ENCODE measurements around the gene PDE11A. TPM values are rescaled to one million over a fixed set of nuclear protein-coding genes. Genes with fewer than 3 reads are reported as not detected.

The PDE11A gene
- total RNA-seq, 3 donors from 2014 or later, result 0.96 to 2.3 (median 2.2) TPM

DNA sequence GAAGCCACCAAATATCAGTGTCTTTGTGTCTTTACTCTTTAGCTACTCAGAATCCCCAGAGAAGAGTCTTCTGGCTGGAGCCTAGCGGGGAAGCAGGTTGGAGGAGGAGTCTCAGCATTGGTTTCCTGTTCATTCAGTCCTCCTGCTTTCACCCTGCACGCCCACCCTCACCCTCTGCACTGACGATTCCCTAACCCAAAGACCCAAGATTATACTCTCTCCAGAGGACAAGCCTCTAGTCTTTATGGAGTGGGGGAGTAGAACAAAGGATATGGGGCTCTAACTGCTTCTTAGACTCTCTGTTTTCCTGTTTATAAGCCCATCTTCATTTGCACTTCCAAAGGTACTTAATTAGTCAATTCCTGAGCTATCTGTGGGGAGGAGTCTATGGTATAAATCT, 341.2 kb downstream of the PDE11A start:
- Histone ChIP-seq H3K9me3 (no peaks in the 10 kb centered on the region), H3K36me3 (no peaks in the 10 kb centered on the region), H3K4me3 (no peak overlapping the region), H3K27me3 (no peaks in the 10 kb centered on the region), H3K4me1 (no peaks in the 10 kb centered on the region), H3K27ac (no peak overlapping the region)
- DNase-seq (ENCODE audit: low spot score in 2 of 2), result no peak
- TF ChIP-seq POLR2A (IDR thresholded peaks at IDR 0.05) (no peak), POLR2AphosphoS5 (IDR thresholded peaks at IDR 0.05) (no peak)
- TF ChIP-seq, protein P1, sequence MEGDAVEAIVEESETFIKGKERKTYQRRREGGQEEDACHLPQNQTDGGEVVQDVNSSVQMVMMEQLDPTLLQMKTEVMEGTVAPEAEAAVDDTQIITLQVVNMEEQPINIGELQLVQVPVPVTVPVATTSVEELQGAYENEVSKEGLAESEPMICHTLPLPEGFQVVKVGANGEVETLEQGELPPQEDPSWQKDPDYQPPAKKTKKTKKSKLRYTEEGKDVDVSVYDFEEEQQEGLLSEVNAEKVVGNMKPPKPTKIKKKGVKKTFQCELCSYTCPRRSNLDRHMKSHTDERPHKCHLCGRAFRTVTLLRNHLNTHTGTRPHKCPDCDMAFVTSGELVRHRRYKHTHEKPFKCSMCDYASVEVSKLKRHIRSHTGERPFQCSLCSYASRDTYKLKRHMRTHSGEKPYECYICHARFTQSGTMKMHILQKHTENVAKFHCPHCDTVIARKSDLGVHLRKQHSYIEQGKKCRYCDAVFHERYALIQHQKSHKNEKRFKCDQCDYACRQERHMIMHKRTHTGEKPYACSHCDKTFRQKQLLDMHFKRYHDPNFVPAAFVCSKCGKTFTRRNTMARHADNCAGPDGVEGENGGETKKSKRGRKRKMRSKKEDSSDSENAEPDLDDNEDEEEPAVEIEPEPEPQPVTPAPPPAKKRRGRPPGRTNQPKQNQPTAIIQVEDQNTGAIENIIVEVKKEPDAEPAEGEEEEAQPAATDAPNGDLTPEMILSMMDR (IDR thresholded peaks at IDR 0.05), result no peak
- intact Hi-C loops (cut with DNase I; ENCODE audit: low total_unique reads), result no loop called here

DNA sequence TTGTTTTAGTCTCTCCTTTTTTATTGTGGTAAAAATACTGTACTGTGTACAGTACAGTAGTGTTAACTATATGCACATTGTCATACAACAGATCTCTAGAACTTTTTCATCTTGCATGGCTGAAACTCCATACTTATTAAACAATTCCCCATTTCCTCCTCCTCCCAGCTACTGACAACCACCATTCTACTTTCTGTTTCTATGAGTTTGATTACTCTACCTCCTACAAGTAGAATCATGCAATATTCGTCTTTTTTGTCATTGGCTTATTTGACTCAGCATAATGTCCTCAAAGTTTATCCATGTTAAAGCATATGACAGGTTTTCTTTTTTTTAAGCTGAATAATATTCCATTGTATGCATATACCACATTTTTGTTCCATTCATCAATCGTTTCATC, 341.8 kb downstream of the PDE11A start:
- Histone ChIP-seq H3K27ac (no peak overlapping the region), H3K36me3 (no peaks in the 10 kb centered on the region), H3K4me3 (no peak overlapping the region), H3K4me1 (no peaks in the 10 kb centered on the region), H3K27me3 (no peaks in the 10 kb centered on the region), H3K9me3 (no peaks in the 10 kb centered on the region)
- no peak for DNase-seq (ENCODE audit: low spot score in 2 of 2)
- intact Hi-C loops (cut with DNase I; ENCODE audit: low total_unique reads), result no loop called here
- TF ChIP-seq POLR2A (IDR thresholded peaks at IDR 0.05), result no peak
- TF ChIP-seq, protein P1 (IDR thresholded peaks at IDR 0.05), result no peak
- TF ChIP-seq POLR2AphosphoS5 (IDR thresholded peaks at IDR 0.05), result no peak

DNA sequence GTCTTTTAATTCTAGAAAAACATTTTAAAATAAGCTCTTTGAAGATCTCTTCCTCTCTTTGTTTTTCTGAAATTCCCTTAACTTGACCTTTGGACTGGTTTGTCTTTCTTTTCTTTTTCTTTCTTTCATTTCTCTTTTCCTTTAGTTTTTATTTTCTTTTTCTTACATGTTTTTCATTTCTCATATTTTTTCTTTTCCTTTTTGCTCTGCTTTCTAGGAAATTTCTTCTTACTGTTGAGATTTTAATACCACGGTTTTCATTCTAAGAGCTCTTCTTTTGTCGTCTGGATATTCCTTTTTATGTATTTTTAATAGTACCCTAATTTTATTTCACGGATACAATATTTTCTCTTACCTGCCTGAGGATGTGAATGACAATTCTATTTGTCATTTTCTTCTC, 342.2 kb downstream of the PDE11A start:
- no peak overlapping the region for H3K27ac ChIP-seq
- no peak for DNase-seq (ENCODE audit: low spot score in 2 of 2)
- intact Hi-C loops (cut with DNase I; ENCODE audit: low total_unique reads), result no loop called here
- no peaks in the 10 kb centered on the region for H3K9me3 ChIP-seq
- no peak overlapping the region for H3K4me3 ChIP-seq
- no peak for TF ChIP-seq POLR2AphosphoS5 (IDR thresholded peaks at IDR 0.05)
- no peaks in the 10 kb centered on the region for H3K36me3 ChIP-seq
- H3K4me1 ChIP-seq, result no peaks in the 10 kb centered on the region
- H3K27me3 ChIP-seq, result no peaks in the 10 kb centered on the region

DNA sequence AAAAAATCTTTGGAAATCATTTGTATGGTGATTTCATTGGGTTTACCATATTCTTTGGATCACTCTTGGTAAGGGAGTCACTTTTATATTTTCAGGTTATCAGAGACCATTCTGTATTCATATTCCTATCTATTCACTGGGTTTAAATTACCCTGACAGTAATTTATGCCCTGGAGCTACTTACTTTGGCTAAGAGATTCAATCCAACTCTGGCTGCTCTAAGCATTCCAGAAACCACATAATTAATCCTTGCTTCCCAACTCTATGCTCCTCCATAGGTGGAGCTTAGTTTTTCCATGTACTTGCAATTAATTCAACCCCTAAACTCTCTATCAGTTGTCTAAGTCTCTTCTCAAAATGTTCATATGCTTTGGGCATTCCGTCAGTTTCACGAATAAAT, 343.7 kb downstream of the PDE11A start:
- Histone ChIP-seq H3K4me1 (no peaks in the 10 kb centered on the region), H3K4me3 (no peak overlapping the region), H3K36me3 (no peaks in the 10 kb centered on the region), H3K27me3 (no peaks in the 10 kb centered on the region), H3K27ac (no peak overlapping the region), H3K9me3 (no peaks in the 10 kb centered on the region)
- no peak for DNase-seq (ENCODE audit: low spot score in 2 of 2)
- intact Hi-C loops (cut with DNase I; ENCODE audit: low total_unique reads), result loop anchor here (5.0 kb wide), 1 partner anchor 447 kb away; no protein-coding TSS in a partner anchor
- TF ChIP-seq, protein P1 (IDR thresholded peaks at IDR 0.05), result no peak
- TF ChIP-seq POLR2AphosphoS5 (IDR thresholded peaks at IDR 0.05) (no peak), POLR2A (IDR thresholded peaks at IDR 0.05) (no peak)

DNA sequence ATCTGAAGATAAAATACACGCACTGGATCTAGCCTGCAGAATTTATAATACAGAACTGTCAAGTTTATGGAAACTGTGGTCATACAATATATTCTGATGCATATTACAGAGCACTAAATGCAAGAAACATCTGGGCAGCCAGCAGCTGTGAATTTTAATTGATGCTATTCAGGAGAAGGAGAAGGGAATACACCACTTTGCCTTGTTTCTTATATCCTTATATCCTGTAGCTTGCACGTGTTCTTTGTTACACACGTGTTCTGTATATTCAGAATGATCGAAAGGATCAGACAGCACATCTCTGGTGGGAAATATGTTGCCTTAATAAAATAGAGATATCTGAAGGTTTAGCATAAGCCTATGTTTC, 344.2 kb downstream of the PDE11A start:
- no peaks in the 10 kb centered on the region for H3K4me1 ChIP-seq
- no peak for DNase-seq (ENCODE audit: low spot score in 2 of 2)
- H3K27me3 ChIP-seq, result no peaks in the 10 kb centered on the region
- TF ChIP-seq POLR2AphosphoS5 (IDR thresholded peaks at IDR 0.05) (no peak), POLR2A (IDR thresholded peaks at IDR 0.05) (no peak)
- TF ChIP-seq, protein P1 (IDR thresholded peaks at IDR 0.05), result no peak
- no peak overlapping the region for H3K27ac ChIP-seq
- intact Hi-C loops (cut with DNase I; ENCODE audit: low total_unique reads), result loop anchor here (5.0 kb wide), 1 partner anchor 446 kb away; no protein-coding TSS in a partner anchor
- no peak overlapping the region for H3K4me3 ChIP-seq
- no peaks in the 10 kb centered on the region for H3K36me3 ChIP-seq
- H3K9me3 ChIP-seq, result no peaks in the 10 kb centered on the region
